GM21526 (cell line): ENCODE measurements around the gene GHSR.

ENCODE experiments used
- ATAC-seq: cut with Tn5 transposase; IDR thresholded peaks from one replicate; pipeline ENCODE4 v1.9.1; 2021; ENCODE audit warnings: moderate library complexity; ENCODE audit not compliant: unreplicated experiment, low FRiP score

The GHSR gene

GRCh38 chr3:172447611-172448579 lies at the start of gene GHSR:
GHSR (minus strand) TSS chr3:172448456; CDS start chr3:172448413, 43 bp downstream.
- no peak for ATAC-seq

GRCh38 chr3:172490198-172490669 lies 42.0 kb upstream of the GHSR start:
- ATAC-seq = peak; percentile 71

- no peak for ATAC-seq
These were observed 29.9 kb upstream of the GHSR start for GRCh38 chr3:172478116-172478515.

GRCh38 chr3:172476347-172476746 lies 28.1 kb upstream of the GHSR start:
- no peak for ATAC-seq

- no peak for ATAC-seq
These were observed 27.4 kb upstream of the GHSR start for GRCh38 chr3:172475703-172476102.

GRCh38 chr3:172471903-172472302 lies 23.6 kb upstream of the GHSR start:
- no peak for ATAC-seq

GRCh38 chr3:172470588-172470987 lies 22.3 kb upstream of the GHSR start:
- no peak for ATAC-seq

GRCh38 chr3:172467170-172467824 lies 19.0 kb upstream of the GHSR start:
- ATAC-seq = no peak

- no peak for ATAC-seq
These were observed 18.4 kb upstream of the GHSR start for GRCh38 chr3:172466553-172467130.

GRCh38 chr3:172465281-172465680 lies 17.0 kb upstream of the GHSR start:
- ATAC-seq = no peak

- ATAC-seq = no peak
These were observed 16.1 kb upstream of the GHSR start for GRCh38 chr3:172464306-172464705.

- no peak for ATAC-seq
These were observed 13.4 kb upstream of the GHSR start for GRCh38 chr3:172461530-172462138.

GRCh38 chr3:172456404-172456803 lies 8.1 kb upstream of the GHSR start:
- no peak for ATAC-seq

- no peak for ATAC-seq
These were observed 5.9 kb upstream of the GHSR start for GRCh38 chr3:172454180-172454579.

GRCh38 chr3:172449466-172450149 lies 1.4 kb upstream of the GHSR start:
- ATAC-seq = no peak

GRCh38 chr3:172448661-172449465 lies 607 bp upstream of the GHSR start:
- ATAC-seq = no peak

- ATAC-seq = no peak
These were observed 2.1 kb downstream of the GHSR start for GRCh38 chr3:172446198-172446597.

GRCh38 chr3:172444821-172445220 lies 3.4 kb downstream of the GHSR start:
- ATAC-seq = no peak

- no peak for ATAC-seq
These were observed 5.7 kb downstream of the GHSR start for GRCh38 chr3:172442606-172443005.
